Endothelial cell of umbilical vein (primary cell): ENCODE measurements around the gene PLXNC1. TPM values are rescaled to one million over a fixed set of nuclear protein-coding genes. Genes with fewer than 3 reads are reported as not detected.

Source experiments
- BruUV-seq: library from RNA; stranded (reverse); fragments of 400-500 nt; replicated peaks from 2 replicates; lab custom pipeline; 2021; lab: Mats Ljungman, UMichigan
- CTCF ChIA-PET: fragments of 300-600, 350-600 bp; sonication (Branson Sonifier 250); formaldehyde crosslinking; loops from one replicate; lab custom pipeline; 2021; ENCODE audit warnings: antibody characterized with exemption, inconsistent platforms; lab: Charles Lee
- POLR2A ChIA-PET: fragments of 300-600, 350-600 bp; sonication (Branson Sonifier 250); formaldehyde crosslinking; loops from one replicate; lab custom pipeline; 2021; ENCODE audit warnings: antibody characterized with exemption, inconsistent platforms; lab: Charles Lee
- DNase-seq: peaks from one replicate; pipeline ENCODE4 v3.0.0-alpha.2; 2011; ENCODE audit warnings: low read depth, low spot score
- FAIRE-seq: peaks from 2 replicates; lab custom pipeline; 2011; peaks lifted over from hg19 to GRCh38; lab: Jason Lieb, UNC
- H2AFZ ChIP-seq: 2 replicates; pipeline ENCODE4 v1.6.0; 2012; ENCODE audit warnings: low read depth, low read length, control low read depth, inconsistent platforms
- H3K27ac ChIP-seq: 2 replicates; pipeline ENCODE4 v1.5.1; 2011; ENCODE audit warnings: low read depth, mild to moderate bottlenecking, control low read depth, low read length, moderate library complexity; ENCODE audit not compliant: insufficient read depth
- H3K27me3 ChIP-seq, 2 experiments: 2 replicates each; pipeline versions ENCODE4 v1.6.0 to v1.6.1; 2011; ENCODE audit warnings: low read length in 2 of 2, mixed read lengths in 1 of 2; ENCODE audit not compliant: control insufficient read depth in 2 of 2, insufficient read depth in 2 of 2
- H3K36me3 ChIP-seq, 2 experiments: 2 replicates in 1 of 2; 3 replicates in 1 of 2; pipeline ENCODE4 v1.5.1; 2011; ENCODE audit warnings: low read length in 2 of 2, mild to moderate bottlenecking in 1 of 2, moderate library complexity in 1 of 2; ENCODE audit not compliant: control insufficient read depth in 2 of 2, insufficient read depth in 2 of 2; ENCODE audit errors: extremely low read depth in 1 of 2
- H3K4me1 ChIP-seq: 3 replicates; pipeline ENCODE4 v1.5.1; 2011; ENCODE audit warnings: mild to moderate bottlenecking, low read length; ENCODE audit not compliant: control insufficient read depth, insufficient read depth; ENCODE audit errors: extremely low read depth
- H3K4me2 ChIP-seq: 2 replicates; pipeline ENCODE4 v1.6.1; 2011; ENCODE audit warnings: low read length, control low read depth, mixed read lengths; ENCODE audit not compliant: insufficient read depth
- H3K4me3 ChIP-seq, 3 experiments: fragments of 200-600 bp in 1 of 3; sonication (generic), shearing (Covaris generic) in 1 of 3; replicated peaks in 1 of 3; 2 replicates each; pipeline ENCODE4 v1.5.1; 2011 to 2016; ENCODE audit warnings: control low read depth in 3 of 3, low read length in 3 of 3, mild to moderate bottlenecking in 2 of 3, inconsistent platforms in 1 of 3, low read depth in 1 of 3, moderate library complexity in 1 of 3; ENCODE audit not compliant: insufficient read depth in 1 of 3
- H3K79me2 ChIP-seq: 2 replicates; pipeline ENCODE4 v1.6.0; 2012; ENCODE audit warnings: low read length, inconsistent platforms; ENCODE audit not compliant: control insufficient read depth, insufficient read depth
- H3K9ac ChIP-seq: replicated peaks from 2 replicates; pipeline ENCODE3; 2011; ENCODE audit warnings: low read length, control low read depth; ENCODE audit not compliant: insufficient read depth; ENCODE audit errors: extremely low read depth
- H3K9me1 ChIP-seq: replicated peaks from 3 replicates; pipeline ENCODE4 v1.6.0; 2011; ENCODE audit warnings: mild to moderate bottlenecking, low read length; ENCODE audit not compliant: control insufficient read depth, insufficient read depth; ENCODE audit errors: extremely low read depth
- H3K9me3 ChIP-seq: replicated peaks from 2 replicates; pipeline ENCODE4 v1.5.1; 2012; ENCODE audit warnings: low read length, inconsistent platforms; ENCODE audit not compliant: control insufficient read depth, insufficient read depth
- H4K20me1 ChIP-seq: replicated peaks from 2 replicates; pipeline ENCODE3; 2011; ENCODE audit warnings: mild to moderate bottlenecking, low read length; ENCODE audit not compliant: control insufficient read depth, insufficient read depth; ENCODE audit errors: extremely low read depth
- CTCF ChIP-seq, 2 donors: IDR thresholded peaks; 1 replicate in 1 of 2; 2 replicates in 1 of 2; pipeline ENCODE4 v1.5.1; 2011; ENCODE audit warnings: low read length in 2 of 2, mild to moderate bottlenecking in 2 of 2, moderate library complexity in 2 of 2, control low read depth in 1 of 2, inconsistent platforms in 1 of 2, low read depth in 1 of 2; ENCODE audit not compliant: insufficient read depth in 1 of 2; ENCODE audit errors: extremely low read depth in 1 of 2
- EZH2 ChIP-seq: IDR thresholded peaks from 2 replicates; pipeline ENCODE4 v1.6.1; 2012; ENCODE audit warnings: borderline replicate concordance, low read depth, mild to moderate bottlenecking, moderate library complexity, low read length, inconsistent platforms; ENCODE audit not compliant: severe bottlenecking
- FOS ChIP-seq: IDR thresholded peaks from 2 replicates; pipeline ENCODE4 v1.6.1; 2011; ENCODE audit warnings: mild to moderate bottlenecking, low read length, moderate library complexity, borderline replicate concordance; ENCODE audit not compliant: insufficient read depth
- GATA2 ChIP-seq: IDR thresholded peaks from 2 replicates; pipeline ENCODE4 v1.7.0; 2011; ENCODE audit warnings: low read depth, mild to moderate bottlenecking, moderate library complexity, mixed read lengths, low read length; ENCODE audit not compliant: insufficient read length, insufficient read depth
- JUN ChIP-seq: IDR thresholded peaks from 2 replicates; pipeline ENCODE4 v1.6.1; 2011; ENCODE audit warnings: borderline replicate concordance, low read depth; ENCODE audit not compliant: insufficient read length, insufficient read depth
- MYC ChIP-seq: IDR thresholded peaks from one replicate; pipeline ENCODE4 v1.6.1; 2011; ENCODE audit warnings: mild to moderate bottlenecking, low read depth, low read length
- POLR2A ChIP-seq: IDR thresholded peaks from 2 replicates; pipeline ENCODE4 v1.6.1; 2012; ENCODE audit warnings: low read depth, mild to moderate bottlenecking, control low read depth, low read length
- POLR2AphosphoS5 ChIP-seq: IDR thresholded peaks from 2 replicates; pipeline ENCODE4 v1.6.1; 2012; ENCODE audit warnings: low read depth, mild to moderate bottlenecking, control low read depth, low read length, moderate library complexity; ENCODE audit not compliant: insufficient read depth
- dilution Hi-C: fragments of 300-500 bp; cut with MboI; formaldehyde crosslinking; loops from one replicate; pipeline ENCODE4 v1.15.0; 2019; ENCODE audit warnings: low sequenced_read_pairs; ENCODE audit not compliant: extremely low pct_ligation_motif_present
- intact Hi-C: fragments of 100-400 bp; cut with micrococcal nuclease; formaldehyde crosslinking; loops from one replicate; pipeline ENCODE4 v1.10.0; 2022
- polyA plus RNA-seq, 4 experiments: library from polyadenylated mRNA; depleted of rRNA in 3 of 4; stranded (reverse) in 3 of 4; unstranded in 1 of 4; fragments of >200 nt; gene quantifications; 2 replicates each; pipeline versions ENCODE4 v1.2.1 to v1.2.3, GENCODE V29; 2011 to 2012; ENCODE audit warnings: missing spikeins in 1 of 4
- total RNA-seq: library from RNA; stranded (reverse); gene quantifications from 2 replicates; pipeline ENCODE4 v1.2.3, GENCODE V29; 2021
- TF ChIP-seq, protein P1 (sequence below): IDR thresholded peaks from 2 replicates; pipeline ENCODE4 v1.6.1; 2011; ENCODE audit not compliant: insufficient read depth, insufficient read length

PLXNC1 gene
- total and polyA plus RNA-seq, 2 donors (not counting 3 experiments of a cell fraction or from before 2014, with no cell fraction given), result 0.04 TPM; not detected in 1

GRCh38 chr12:94144781-94145180, 3.6 kb upstream of the PLXNC1 start:
- DNase-seq (no peak), FAIRE-seq (no peak)
- Histone ChIP-seq H3K9me1 (no peaks in the 10 kb centered on the region), H3K4me1 (no peaks in the 10 kb centered on the region), H3K9ac (no peak overlapping the region), H3K27me3 (peaks cover 38 to 55% of the 10 kb centered on the region in 2 experiments), H3K9me3 (no peaks in the 10 kb centered on the region), H3K79me2 (no peaks in the 10 kb centered on the region), H3K4me2 (no peak overlapping the region), H4K20me1 (no peaks in the 10 kb centered on the region), H3K4me3 (no peak overlapping the region), H3K27ac (no peak overlapping the region), H2AFZ (no peak overlapping the region), H3K36me3 (no peaks in the 10 kb centered on the region)
- dilution Hi-C loops (no loop called here), intact Hi-C loops (loop anchor here (5.0 kb wide), 2 partner anchors 288 to 388 kb away; no protein-coding TSS in a partner anchor)
- TF ChIP-seq CTCF (IDR thresholded peaks at IDR 0.05; ENCODE audit: extremely low read depth in 1 of 2, insufficient read depth in 1 of 2, low read depth in 1 of 2, low read length in 2 of 2) (no peak), JUN (no peak), FOS (no peak), MYC (no peak), POLR2A (no peak), EZH2 (no peak), GATA2 (no peak), POLR2AphosphoS5 (no peak)
- TF ChIP-seq, protein P1, sequence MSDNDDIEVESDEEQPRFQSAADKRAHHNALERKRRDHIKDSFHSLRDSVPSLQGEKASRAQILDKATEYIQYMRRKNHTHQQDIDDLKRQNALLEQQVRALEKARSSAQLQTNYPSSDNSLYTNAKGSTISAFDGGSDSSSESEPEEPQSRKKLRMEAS, result no peak
- ChIA-PET CTCF (interaction anchor here (1.5 to 2.3 kb wide), 3 partner anchors 10 to 385 kb away, joined by 3 to 12 read pairs (median 9); no protein-coding TSS in a partner anchor), POLR2A (no interaction called here)
- BruUV-seq, result no TSS peak
